LNCaP clone FGC (cell line): ENCODE measurements around the gene PIP5K1B.

Experiments used
- DNase-seq: peaks from one replicate; pipeline ENCODE4 v3.0.0-alpha.2; 2011; ENCODE audit warnings: low read depth
- H3K4me3 ChIP-seq: 2 replicates; pipeline ENCODE4 v1.5.1; 2011; ENCODE audit warnings: mild to moderate bottlenecking, low read depth, low read length, control low read depth
- CTCF ChIP-seq: IDR thresholded peaks from 2 replicates; pipeline ENCODE4 v1.5.1; 2012; ENCODE audit warnings: mild to moderate bottlenecking; ENCODE audit not compliant: control insufficient read depth, insufficient read depth; ENCODE audit errors: extremely low read depth

Gene PIP5K1B

GRCh38 chr9:68913054-68913453 lies 208.0 kb downstream of the PIP5K1B start:
- DNase-seq = peak; percentile 88
- no peak overlapping the region for H3K4me3 ChIP-seq
- no peak for TF ChIP-seq CTCF

GRCh38 chr9:68914751-68915150 lies 209.7 kb downstream of the PIP5K1B start:
- H3K4me3 ChIP-seq = no peak overlapping the region
- DNase-seq = no peak
- TF ChIP-seq CTCF = no peak

- TF ChIP-seq CTCF = no peak
Measured at GRCh38 chr9:68919661-68920060, 214.6 kb downstream of the PIP5K1B start.

GRCh38 chr9:68920921-68921320 lies 215.9 kb downstream of the PIP5K1B start:
- no peak for TF ChIP-seq CTCF
- H3K4me3 ChIP-seq = no peak overlapping the region
- no peak for DNase-seq

More at GRCh38 chr9:68919661-68920060, 214.6 kb downstream of the PIP5K1B start:
- no peak overlapping the region for H3K4me3 ChIP-seq
- DNase-seq = no peak

- DNase-seq = no peak
- no peak for TF ChIP-seq CTCF
- H3K4me3 ChIP-seq = no peak overlapping the region
Measured at GRCh38 chr9:68923480-68923879, 218.4 kb downstream of the PIP5K1B start.

GRCh38 chr9:68925175-68925574 lies 220.1 kb downstream of the PIP5K1B start:
- TF ChIP-seq CTCF = no peak
- DNase-seq = no peak
- no peak overlapping the region for H3K4me3 ChIP-seq

- no peak for DNase-seq
- TF ChIP-seq CTCF = no peak
- no peak overlapping the region for H3K4me3 ChIP-seq
Measured at GRCh38 chr9:68927165-68927564, 222.1 kb downstream of the PIP5K1B start.
